Fibroblast of skin of scalp (primary cell): Measurements from ENCODE around the gene MAPKBP1.
A peak's percentile ranks its signal among the peaks of the same experiment; 100 is the strongest.

Experiments
- DNase-seq: peaks from one replicate; pipeline ENCODE4 v3.0.0-alpha.2; 2013

Gene MAPKBP1

GRCh38 chr15:41809526-41810220 is 35.4 kb downstream of the MAPKBP1 start:
- DNase-seq, result no peak

- no peak for DNase-seq
These were observed 36.6 kb downstream of the MAPKBP1 start for GRCh38 chr15:41810651-41811431.

- peak; percentile 81 for DNase-seq
These were observed 37.3 kb downstream of the MAPKBP1 start for GRCh38 chr15:41811432-41812195.

- no peak for DNase-seq
These were observed 38.6 kb downstream of the MAPKBP1 start for GRCh38 chr15:41812820-41813375.

- no peak for DNase-seq
These were observed 39.1 kb downstream of the MAPKBP1 start for GRCh38 chr15:41813426-41813825.

- no peak for DNase-seq
These were observed 40.2 kb downstream of the MAPKBP1 start for GRCh38 chr15:41814534-41814933.

- no peak for DNase-seq
These were observed 42.5 kb downstream of the MAPKBP1 start for GRCh38 chr15:41816788-41817187.

- no peak for DNase-seq
These were observed 43.0 kb downstream of the MAPKBP1 start for GRCh38 chr15:41817327-41817726.

- DNase-seq, result no peak
These were observed 43.5 kb downstream of the MAPKBP1 start for GRCh38 chr15:41817781-41818180.

- no peak for DNase-seq
These were observed 45.3 kb downstream of the MAPKBP1 start for GRCh38 chr15:41819455-41820050.

- no peak for DNase-seq
These were observed 46.6 kb downstream of the MAPKBP1 start for GRCh38 chr15:41820791-41821423.

- no peak for DNase-seq
These were observed 47.5 kb downstream of the MAPKBP1 start for GRCh38 chr15:41821831-41822230.

- DNase-seq, result no peak
These were observed 48.2 kb downstream of the MAPKBP1 start for GRCh38 chr15:41822471-41822870.

GRCh38 chr15:41822957-41823356 is 48.7 kb downstream of the MAPKBP1 start:
- DNase-seq, result no peak

- DNase-seq, result no peak
These were observed 49.2 kb downstream of the MAPKBP1 start for GRCh38 chr15:41823502-41823901.

GRCh38 chr15:41824062-41824745 is 49.9 kb downstream of the MAPKBP1 start:
- DNase-seq, result no peak

GRCh38 chr15:41825145-41825544 is 50.9 kb downstream of the MAPKBP1 start:
- DNase-seq, result no peak

- DNase-seq, result no peak
These were observed 51.6 kb downstream of the MAPKBP1 start for GRCh38 chr15:41825572-41826535.

GRCh38 chr15:41827290-41827879 is 53.1 kb downstream of the MAPKBP1 start:
- DNase-seq, result no peak
